HG03457 (cell line): ENCODE data around the gene ADD1.

ENCODE experiments used
- ATAC-seq: cut with Tn5 transposase; IDR thresholded peaks from one replicate; pipeline ENCODE4 v1.9.1; 2021; ENCODE audit warnings: moderate number of reproducible peaks; ENCODE audit not compliant: unreplicated experiment

ADD1 gene

DNA sequence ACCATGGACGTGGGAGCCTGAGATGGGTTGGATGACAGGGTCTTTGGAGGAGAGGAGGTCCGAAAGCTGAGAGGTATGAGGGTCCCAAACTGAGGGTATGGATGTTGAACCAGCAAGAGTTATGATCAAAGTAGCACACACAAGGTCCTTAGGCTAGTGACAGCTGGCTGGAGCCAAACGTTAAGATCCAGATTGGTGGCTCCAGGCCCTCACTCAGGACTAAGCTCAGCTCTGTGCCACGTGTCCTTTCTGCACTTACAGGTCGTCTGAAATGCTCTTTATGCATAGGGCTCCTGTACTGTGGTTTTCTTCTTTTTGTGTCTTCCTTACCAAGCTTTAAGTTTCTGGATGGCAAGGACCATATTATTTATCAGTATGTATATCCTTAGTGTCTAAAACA, 35.4 kb downstream of the ADD1 start:
- ATAC-seq, result no peak

DNA sequence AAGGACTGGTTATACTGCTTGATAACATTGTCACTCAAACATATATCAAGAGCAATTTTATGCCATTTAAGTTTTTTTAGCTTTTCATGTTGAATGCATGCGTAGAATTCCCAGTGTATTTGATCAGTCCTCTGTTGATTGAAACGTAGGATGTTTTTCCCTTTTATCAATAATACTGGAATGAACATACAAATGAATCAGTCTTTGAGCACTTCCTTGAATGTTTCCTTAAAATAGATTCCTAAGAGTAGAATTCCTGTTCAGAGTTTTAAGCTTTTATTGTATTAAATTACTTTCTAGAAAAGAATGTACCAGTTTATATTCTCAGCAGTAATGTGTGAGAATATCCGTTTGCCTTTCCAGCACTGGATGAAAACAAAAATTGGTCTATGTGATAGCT, 37.8 kb downstream of the ADD1 start:
- ATAC-seq, result no peak

DNA sequence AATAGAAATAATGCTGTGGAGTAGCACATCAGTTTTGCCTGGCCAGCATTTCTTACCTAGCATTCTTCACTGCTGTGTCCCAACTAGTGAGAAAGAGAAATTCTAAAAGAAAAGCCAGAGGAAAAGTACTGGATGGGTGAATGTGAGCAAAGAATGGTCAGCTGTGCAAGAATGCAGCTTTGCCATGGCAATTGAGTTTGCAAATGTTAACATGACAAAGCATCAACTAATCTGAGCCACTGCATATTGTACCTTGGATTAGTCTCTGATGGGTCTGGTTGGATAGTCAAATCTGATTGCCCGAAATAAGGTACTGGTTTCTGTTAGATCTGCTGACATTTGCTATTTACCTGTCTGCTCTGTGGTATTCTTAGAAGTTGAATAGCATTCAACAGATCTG, 38.7 kb downstream of the ADD1 start:
- ATAC-seq, result no peak

DNA sequence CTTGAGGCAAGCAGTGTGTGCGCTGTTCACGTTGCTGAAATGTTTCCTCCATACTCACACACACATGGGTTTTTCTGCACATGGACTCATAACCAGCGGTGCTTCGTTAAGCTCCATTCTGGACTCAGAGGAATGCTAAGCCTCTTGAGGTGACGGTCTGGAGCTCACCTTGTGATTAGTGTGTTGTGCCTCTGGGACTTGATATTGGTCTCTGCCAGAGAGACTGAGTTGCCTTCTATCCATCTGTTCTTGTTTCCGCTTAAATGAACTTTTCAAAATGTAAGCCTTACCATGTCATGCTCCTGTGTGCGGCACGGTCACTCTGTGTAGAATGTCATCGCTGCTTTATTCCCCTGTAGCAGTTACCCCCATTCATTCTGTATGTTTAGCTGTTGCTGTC, 42.5 kb downstream of the ADD1 start:
- ATAC-seq, result no peak

DNA sequence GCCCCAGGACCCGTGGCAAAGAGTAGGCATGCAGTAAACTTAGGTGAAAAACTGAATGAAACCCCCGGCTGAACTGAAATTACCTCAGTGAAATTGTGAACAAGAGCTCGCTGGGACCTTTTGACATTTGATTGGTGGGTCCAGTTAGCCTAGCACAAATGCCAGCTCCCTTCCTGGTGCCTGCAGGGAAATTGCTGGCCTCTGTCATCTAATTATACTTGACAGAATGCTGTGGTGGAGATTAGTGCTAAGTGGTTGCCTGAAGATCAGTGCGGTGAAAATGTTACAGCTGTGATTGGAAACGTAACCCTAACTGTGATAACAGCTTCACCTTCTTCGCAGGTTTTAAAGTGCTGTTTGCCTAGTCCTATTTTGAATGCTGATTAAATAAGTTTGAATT, 43.0 kb downstream of the ADD1 start:
- no peak for ATAC-seq

DNA sequence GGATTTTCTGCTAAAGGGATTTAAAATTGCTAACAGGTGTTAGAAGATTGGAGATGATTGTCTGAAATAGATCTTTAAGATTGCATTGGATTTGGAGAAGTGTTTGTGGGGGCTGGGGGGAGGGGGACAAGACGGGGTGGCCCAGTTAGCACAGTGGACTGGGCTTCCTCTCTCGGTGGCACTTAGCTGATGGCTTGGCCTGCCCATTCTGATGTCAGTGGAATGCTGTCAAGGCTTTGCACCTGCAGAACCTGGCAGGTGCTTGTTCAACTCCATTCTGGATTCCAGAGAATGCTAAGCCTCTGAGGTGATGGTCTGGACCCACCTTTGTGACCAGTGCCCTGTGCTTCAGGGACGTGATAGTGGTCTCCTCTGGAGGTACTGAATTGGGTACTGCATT, 43.7 kb downstream of the ADD1 start:
- ATAC-seq, result no peak

DNA sequence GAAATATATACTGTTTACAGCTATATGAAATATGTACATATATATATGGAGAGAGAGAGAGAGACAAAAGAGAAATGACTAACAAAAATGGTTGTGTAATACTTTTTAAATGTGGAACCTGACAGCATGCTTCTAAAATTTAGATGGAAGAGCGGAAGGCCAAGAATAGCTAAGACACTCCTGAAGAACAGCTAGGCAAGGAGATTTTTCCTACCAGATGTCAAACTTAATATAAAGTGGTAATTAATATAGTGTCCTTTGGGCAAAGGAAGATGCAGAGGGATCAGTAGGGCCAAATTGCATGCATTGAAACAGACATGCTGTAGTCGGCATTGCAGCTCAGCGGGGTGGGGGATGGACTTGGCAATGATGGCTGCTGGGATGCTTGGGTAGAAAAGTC, 45.2 kb downstream of the ADD1 start:
- ATAC-seq, result no peak

DNA sequence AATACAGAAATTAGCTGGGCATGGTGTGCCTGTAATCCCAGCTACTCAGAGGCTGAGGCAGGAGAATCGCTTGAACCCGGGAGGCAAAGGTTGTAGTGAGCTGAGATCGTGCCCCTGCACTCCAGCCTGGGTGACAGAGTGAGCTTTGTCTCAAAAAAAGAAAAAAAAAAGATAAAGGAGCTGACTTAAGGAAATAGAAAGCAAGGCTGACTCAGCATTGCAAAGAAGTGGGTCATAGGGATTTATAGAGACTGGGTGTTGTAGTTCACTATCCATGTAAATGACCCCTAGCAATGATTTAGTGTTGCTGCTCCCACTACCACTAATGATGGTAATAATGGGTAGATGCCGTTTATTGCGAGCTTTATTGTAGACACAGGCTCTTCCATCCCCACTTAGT, 47.6 kb downstream of the ADD1 start:
- no peak for ATAC-seq

DNA sequence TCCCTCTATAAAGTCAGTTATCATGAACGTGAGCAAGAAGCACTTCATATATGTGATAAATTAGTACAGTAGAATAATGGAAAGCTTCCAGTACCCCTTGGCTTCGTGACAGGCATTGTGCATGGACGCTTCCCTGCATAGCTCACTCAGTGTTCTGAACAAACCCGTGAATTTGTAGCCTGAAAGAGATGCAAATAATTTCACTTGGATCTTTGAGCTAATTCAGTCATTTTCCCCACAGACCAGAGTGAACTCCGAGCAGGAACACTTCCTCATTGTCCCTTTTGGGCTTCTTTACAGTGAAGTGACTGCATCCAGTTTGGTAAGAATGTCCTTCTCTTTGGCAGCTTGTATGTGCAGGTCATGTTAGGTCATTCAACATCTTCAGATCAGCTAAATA, 50.1 kb downstream of the ADD1 start:
- no peak for ATAC-seq

DNA sequence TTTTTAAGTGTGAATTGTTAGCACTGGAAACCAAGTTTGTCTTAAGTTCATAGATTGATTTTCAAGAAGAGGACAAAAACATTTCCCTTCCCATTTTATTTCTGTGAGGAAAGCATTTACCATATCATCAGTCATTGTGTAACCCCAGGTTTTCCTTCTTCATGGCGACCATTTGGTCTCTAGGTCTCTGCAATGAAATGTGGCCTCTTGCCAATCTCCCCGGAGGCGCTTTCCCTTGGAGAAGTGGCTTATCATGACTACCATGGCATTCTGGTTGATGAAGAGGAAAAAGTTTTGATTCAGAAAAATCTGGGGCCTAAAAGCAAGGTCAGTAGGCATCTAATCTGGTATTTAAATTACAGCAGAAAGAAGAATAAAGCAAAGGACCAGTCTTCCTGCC, 54.4 kb downstream of the ADD1 start:
- ATAC-seq, result no peak

DNA sequence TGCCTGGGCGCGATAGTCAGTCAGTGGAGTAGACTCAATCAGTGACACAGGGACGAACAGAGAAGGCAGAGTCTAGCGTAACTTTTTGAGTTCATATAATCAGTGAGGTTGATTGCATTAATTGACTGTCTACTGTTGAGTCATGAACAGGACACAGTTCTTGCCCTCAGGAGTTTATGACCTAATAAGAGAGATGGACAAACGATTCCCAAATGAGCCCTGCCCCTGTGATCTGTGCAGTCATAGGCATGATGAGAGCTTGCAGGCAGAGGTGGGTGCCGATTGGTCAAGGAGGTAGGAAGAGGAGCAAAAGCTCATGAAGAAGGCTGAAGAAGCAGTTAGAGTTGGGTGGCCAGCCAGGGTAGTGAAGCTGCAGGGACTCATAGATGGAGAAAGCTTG, 57.1 kb downstream of the ADD1 start:
- no peak for ATAC-seq

DNA sequence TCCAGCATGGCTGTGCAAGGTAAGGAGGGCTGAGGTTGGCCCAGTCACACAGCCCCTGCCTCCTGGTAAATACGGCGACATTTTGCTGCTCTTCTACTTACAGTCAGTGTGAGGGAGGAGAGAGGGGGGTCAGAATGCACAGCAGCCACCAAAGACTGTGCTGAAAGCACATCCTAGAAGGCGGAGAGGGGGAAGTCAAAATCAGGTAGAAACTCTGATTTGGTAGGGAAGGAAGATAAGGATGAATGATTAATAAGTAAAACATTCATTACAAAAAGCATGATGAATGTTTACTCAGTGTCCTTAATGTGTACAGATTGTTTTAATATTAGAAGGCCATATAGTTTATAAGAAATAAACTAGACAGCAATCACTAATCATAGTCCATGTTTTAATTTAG, 57.5 kb downstream of the ADD1 start:
- ATAC-seq, result no peak

DNA sequence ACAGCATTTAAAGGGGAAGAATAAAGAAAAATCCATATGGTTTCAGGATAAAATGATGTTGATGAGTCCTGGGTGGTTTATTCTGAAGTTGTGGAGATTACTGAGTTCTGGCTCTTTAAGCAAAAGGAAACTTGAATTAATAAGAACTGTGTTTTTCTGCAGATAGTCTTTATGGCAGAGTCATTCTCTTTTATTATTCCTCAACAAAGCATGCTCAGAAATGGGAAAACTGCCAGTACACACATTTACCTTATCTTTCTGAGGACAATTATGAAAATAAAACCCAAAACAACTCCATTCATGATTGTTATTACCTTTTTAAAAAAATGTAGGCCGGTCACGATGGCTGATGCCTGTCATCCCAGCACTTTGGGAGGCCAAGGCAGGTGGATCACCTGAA, 58.5 kb downstream of the ADD1 start:
- no peak for ATAC-seq

DNA sequence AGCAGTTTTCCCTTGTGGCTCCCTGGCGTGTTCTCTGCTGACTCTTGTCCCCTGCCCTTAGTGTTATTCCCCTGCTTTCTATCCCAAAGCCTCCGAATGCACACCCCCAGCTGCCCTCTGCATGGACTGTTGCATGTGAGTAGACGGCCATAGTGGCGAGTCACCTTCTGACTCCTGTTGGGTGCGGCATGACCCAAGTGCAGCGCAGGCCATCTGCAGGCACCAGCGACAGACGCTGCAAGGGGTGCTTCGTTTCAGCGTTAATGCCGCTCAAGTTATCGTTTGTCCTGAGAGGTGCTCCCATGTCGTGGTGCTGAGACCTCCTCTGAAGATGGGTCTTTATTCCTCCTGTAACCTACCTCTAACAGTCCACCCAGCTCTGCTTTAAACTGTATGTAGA, 61.9 kb downstream of the ADD1 start:
- no peak for ATAC-seq

DNA sequence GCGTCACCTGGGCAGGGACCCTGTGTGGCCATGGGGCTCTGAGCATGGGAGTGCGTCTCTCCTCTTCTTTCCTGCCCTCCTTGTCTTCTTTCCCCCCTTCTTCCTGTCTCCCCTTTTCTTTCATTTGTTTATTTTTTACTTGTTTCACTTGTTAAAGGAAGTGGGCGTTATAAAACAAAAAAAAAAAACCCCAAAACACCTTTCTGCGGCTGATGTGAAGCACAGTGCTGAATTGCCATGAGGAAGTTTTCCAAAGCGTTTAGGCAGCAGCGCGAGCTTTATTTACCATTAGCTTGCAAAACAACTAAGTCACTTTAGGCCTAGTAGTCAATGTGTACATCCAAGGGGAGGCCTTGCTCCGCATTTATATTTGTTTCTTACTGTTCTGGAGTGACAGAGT, 62.6 kb downstream of the ADD1 start:
- ATAC-seq, result no peak

DNA sequence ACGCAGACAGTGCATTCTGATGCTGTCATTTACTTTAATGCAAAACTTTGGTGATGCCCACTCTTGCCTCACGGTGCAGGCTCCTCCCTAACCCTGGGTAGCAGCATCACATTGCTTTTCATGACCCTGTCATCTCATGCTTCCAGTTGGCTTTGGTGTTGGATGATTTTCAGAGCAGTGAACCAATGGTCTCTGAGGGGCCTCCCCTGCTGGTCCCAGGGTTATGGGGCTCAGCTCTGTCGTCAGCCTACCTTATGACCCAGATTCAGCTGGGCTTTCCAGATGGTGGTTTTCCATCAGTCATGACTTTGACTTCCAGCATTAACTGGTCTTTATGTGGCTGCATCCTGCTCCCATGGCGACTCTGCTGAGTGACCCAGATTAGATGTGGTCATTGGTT, 63.6 kb downstream of the ADD1 start:
- ATAC-seq, result no peak

DNA sequence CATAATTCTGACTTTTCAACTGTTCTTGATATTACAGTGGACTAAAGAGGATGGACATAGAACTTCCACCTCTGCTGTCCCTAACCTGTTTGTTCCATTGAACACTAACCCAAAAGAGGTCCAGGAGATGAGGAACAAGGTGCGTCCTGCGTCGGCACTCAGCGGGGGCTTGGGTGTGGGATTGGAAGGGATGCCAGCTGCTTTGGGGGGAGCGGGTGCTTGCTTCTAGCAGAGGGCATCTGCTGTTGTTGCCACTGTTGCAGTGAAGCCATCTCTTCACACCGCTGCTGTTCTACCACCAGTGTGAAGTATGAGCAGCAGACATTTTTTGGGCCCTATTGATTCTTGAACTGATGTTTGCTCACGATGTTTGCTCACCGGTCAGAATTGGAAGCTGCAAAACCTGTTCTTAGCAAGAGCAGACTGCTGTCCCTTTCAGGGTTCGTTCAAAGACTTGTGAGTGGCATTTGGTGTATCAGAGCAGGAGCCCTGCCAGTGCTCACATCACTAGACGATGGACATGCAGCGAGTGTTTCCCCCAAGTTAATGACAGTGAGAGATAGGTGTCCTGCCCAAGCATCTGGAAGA, 64.2 kb downstream of the ADD1 start:
- no peak for ATAC-seq

DNA sequence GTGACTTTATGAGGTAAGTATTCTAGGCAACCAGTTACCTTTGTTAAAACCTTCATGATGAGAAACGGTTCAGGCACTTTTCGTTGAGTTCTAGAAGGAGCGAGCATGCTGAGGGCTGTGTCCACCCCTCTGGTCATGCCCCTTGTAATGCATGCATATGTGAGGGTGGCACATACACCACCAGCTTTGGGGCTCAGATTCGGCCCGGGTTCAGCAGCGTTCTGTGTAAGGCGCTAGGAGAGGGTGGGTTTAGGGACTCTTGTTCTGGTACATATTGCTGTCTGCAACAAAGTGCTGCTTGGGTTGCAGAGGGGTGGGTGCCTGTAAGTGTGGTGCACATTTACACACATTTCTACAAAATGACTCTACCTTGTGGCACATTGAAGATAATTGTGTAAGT, 65.0 kb downstream of the ADD1 start:
- no peak for ATAC-seq

DNA sequence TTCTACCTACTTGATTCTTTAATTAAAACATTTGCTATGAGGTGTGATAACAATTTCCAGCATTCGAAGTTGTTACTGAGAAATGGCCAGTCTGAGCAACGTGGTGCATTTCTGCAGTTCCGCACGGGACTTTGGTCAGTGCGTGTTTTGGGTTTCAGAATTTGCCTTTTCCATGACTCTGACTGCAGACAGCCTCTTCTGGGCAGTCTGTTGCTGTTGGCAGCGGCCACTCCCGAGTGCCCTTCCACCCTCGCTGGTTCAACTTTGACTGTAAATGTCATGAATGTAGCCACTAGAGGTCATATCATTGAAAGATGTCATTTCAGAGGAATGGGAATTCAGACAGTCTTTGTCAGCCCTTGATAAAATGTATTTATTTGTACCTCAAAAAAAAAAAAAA, 65.9 kb downstream of the ADD1 start:
- no peak for ATAC-seq

DNA sequence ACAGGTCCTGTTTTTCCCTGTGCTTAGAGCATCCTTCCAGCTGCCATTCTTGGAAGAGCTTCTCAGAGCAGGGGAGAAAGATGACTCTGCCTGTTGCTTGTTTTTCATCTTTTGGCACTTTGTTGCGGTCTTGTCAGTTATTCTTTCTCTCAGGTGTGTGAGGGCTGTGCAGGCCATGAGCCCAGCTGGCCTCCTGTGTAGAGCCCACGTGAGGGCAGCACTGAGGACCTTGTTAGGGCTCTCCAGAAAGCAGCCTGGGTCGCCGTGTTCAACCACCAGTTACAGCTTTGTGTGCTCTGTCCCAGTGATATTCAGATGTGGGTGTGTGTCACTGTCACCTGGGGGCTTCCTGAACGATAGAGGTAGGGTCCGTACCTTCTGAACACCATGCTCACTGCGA, 66.8 kb downstream of the ADD1 start:
- no peak for ATAC-seq

DNA sequence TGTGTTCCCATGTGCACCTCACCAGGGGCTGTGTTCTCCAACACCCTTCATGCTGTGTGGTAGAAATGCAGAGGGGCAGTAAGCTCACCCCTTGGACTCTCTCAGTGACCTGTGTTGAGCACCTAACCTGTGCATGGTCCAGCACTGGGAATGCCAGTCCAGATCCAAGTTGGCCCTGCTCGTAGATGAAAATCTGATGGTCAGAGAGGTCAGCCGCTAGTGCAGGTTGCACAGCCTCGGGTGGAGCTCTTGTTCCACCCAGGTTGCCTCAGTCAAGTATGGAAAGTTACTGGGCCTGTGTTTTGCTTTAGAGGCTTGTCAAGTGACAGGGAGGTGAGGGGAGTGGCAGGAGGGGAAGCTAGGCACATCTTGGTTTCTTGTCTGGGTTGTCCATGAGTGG, 68.2 kb downstream of the ADD1 start:
- ATAC-seq, result no peak

DNA sequence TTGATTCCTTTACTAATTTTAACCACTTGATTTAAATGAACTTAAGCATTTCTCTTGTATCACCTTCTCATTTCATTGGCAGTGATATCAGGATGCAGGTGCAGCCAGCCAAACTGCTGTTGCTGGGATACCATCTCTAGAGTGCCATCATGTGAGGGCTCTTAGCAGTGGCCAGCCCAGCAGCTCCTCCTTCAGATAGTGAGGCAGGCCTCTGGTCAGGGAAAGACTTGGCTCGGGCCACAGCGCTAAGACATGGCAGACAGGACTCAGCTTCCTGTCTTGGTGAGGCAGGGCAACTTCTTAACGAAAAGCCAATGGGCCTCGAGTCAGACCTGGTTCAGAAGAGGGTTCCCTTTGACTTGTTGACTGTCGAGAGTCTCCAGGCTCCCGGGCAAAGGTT, 69.5 kb downstream of the ADD1 start:
- ATAC-seq, result no peak

DNA sequence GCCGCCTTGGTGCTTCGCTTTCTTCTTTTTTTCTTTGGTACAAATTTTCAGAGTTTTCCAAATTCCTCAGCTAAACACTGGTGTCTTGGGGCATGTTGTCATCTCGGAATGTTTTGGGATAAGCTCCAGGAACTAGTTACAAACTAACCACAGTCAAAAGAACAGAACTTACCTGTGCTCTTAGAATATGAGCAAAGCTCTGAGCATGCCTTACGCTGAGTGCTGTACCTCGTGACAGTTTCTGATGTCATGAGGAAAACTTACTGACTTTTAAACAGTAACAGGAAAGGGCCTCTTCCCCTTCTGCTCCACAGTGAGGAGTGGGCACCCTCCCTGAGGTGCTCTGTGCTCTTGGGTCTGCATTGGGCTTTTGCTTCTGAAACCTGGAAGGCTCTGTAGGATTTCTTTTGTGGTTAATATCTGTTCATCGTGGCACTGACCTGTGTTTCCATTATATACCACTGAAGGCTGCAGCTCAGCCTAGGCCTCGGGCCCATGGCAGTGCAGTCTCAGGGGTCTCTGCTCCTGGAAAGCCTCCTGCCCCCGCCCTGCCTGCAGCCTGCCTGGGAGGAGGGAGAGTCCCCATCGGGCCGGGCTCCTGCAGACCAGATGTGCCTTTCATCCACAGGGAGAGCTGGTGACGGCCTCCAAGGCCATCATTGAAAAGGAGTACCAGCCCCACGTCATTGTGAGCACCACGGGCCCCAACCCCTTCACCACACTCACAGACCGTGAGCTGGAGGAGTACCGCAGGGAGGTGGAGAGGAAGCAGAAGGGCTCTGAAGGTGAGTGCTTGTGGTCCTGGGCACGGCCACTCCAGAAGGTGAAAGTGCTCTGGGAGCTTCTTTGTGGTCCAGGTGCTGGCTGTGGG, 70.8 kb downstream of the ADD1 start:
- no peak for ATAC-seq
